ENCODE measurements around the gene BRD9. TPM values are rescaled to one million over a fixed set of nuclear protein-coding genes. Genes with fewer than 3 reads are reported as not detected.

The BRD9 gene
- total RNA-seq, 1 donor from 2014 or later: 80.1 TPM

DNA sequence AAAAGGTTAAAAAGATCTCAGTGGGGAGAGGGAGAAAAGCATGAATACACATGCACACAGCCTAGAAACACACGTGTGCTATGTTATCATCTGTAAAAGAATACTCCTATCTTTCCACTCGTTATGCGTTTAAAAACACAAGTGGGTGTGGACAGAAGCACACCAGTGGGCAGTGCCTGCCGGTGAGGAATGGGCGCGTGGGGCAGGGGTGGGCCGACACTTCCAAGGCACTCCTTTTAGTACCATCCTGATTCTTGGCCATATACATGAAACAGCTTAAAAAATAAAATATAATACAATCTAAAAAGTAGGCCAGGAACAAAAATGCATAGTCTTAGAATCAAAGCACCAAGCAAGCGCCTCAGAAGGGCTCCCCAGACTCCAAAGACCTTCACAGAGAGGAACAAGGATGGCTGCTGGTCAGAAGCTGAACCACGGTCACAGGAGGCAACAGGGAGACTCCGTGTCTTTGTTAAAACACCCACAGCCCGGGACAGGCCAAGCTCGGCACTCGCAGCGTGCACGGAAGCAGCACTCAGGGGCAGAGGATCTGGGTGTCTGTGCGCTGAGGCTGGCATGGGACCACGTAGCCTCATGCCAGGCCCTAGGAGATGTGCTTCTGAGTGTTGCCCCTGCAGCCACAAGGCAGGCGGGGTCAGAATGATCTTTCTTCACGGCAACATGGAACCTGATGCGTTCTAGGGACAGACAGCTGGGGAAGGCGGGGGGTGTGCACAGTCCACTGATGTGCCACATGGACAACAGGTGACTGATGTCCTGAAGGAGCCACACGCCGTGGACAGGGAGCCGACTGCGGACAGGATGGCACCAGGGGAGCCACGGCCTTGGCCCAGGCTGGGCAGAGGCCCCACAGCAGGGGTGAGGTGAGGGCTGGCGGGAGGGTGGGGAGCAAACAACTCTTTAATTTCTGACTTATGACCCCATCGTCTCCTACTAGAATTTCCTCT lies 15.9 kb downstream of the BRD9 start:
- no peak for DNase-seq (ENCODE audit: low read depth, low spot score)
- Mint-ChIP-seq H3K4me1 (no peaks in the 10 kb centered on the region), H3K27me3 (ENCODE audit: low read depth) (no peaks in the 10 kb centered on the region), H3K36me3 (ENCODE audit: low read depth) (peaks cover 17% of the 10 kb centered on the region), H3K4me3 (no peak overlapping the region), H3K9me3 (no peaks in the 10 kb centered on the region), H3K27ac (ENCODE audit: unreplicated experiment) (peak overlapping the region; percentile 87)
- TF ChIP-seq, protein P1, sequence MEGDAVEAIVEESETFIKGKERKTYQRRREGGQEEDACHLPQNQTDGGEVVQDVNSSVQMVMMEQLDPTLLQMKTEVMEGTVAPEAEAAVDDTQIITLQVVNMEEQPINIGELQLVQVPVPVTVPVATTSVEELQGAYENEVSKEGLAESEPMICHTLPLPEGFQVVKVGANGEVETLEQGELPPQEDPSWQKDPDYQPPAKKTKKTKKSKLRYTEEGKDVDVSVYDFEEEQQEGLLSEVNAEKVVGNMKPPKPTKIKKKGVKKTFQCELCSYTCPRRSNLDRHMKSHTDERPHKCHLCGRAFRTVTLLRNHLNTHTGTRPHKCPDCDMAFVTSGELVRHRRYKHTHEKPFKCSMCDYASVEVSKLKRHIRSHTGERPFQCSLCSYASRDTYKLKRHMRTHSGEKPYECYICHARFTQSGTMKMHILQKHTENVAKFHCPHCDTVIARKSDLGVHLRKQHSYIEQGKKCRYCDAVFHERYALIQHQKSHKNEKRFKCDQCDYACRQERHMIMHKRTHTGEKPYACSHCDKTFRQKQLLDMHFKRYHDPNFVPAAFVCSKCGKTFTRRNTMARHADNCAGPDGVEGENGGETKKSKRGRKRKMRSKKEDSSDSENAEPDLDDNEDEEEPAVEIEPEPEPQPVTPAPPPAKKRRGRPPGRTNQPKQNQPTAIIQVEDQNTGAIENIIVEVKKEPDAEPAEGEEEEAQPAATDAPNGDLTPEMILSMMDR (conservative IDR thresholded peaks at IDR 0.05): no peak

DNA sequence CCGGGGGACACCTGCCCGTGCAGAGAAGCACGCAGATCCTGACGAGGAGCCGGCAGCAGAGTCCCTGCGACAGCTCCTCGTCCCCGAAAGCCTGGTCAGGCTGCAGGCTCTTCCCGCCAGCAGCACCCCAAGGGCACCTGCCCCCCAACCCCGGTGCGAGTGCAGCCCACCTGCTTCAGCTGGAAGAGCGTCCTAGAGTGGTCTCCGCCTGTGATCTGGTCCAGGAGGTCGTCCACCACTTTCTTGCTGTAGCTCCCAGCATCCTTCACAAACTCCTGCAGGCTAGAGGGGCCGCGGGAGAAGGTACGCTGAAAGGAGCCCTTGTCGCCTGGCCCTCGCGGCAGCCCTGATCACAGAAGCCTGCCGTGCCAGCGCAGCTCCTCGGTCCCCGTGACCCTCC lies 16.7 kb downstream of the BRD9 start:
- H3K27me3 Mint-ChIP-seq (ENCODE audit: low read depth): no peaks in the 10 kb centered on the region
- H3K4me1 Mint-ChIP-seq: no peaks in the 10 kb centered on the region
- DNase-seq (ENCODE audit: low read depth, low spot score): no peak
- H3K9me3 Mint-ChIP-seq: no peaks in the 10 kb centered on the region
- H3K4me3 Mint-ChIP-seq: no peak overlapping the region
- TF ChIP-seq, protein P1 (conservative IDR thresholded peaks at IDR 0.05): no peak
- peaks cover 12% of the 10 kb centered on the region for H3K36me3 Mint-ChIP-seq (ENCODE audit: low read depth)
- H3K27ac Mint-ChIP-seq (ENCODE audit: unreplicated experiment): no peak overlapping the region

DNA sequence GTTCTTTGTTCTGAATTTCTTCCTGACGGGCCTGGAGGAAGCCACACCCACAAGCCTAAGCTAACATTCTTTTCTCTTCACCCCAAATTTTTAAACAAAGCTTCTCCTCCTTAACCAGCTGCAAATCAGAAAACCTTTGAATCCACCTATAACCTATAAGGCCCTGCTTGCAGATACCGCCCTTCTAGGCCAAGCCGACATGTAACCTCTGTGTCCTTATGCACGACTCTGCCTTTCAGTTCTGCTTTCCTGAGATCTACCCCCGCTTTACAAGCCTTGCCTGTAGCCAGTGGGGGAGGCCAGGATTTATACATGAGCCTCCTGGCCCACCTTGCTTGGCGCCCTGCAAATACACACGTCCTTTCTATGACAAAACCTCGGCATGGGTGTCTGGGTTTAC lies 19.3 kb downstream of the BRD9 start:
- Mint-ChIP-seq H3K27me3 (ENCODE audit: low read depth) (no peaks in the 10 kb centered on the region), H3K36me3 (ENCODE audit: low read depth) (peaks cover 17% of the 10 kb centered on the region), H3K9me3 (no peaks in the 10 kb centered on the region), H3K27ac (ENCODE audit: unreplicated experiment) (peak overlapping the region; percentile 22), H3K4me1 (no peaks in the 10 kb centered on the region), H3K4me3 (no peak overlapping the region)
- TF ChIP-seq, protein P1 (conservative IDR thresholded peaks at IDR 0.05): no peak
- no peak for DNase-seq (ENCODE audit: low read depth, low spot score)

GRCh38 chr5:872301-872700 lies 20.3 kb downstream of the BRD9 start:
- TF ChIP-seq, protein P1 (conservative IDR thresholded peaks at IDR 0.05): no peak
- no peak for DNase-seq (ENCODE audit: low read depth, low spot score)
- Mint-ChIP-seq H3K27ac (ENCODE audit: unreplicated experiment) (no peak overlapping the region), H3K9me3 (no peaks in the 10 kb centered on the region), H3K27me3 (ENCODE audit: low read depth) (no peaks in the 10 kb centered on the region), H3K4me1 (no peaks in the 10 kb centered on the region), H3K36me3 (ENCODE audit: low read depth) (peaks cover 24% of the 10 kb centered on the region), H3K4me3 (no peak overlapping the region)

GRCh38 chr5:871596-872298 lies 20.9 kb downstream of the BRD9 start:
- no peaks in the 10 kb centered on the region for H3K4me1 Mint-ChIP-seq
- DNase-seq (ENCODE audit: low read depth, low spot score): no peak
- peaks cover 24% of the 10 kb centered on the region for H3K36me3 Mint-ChIP-seq (ENCODE audit: low read depth)
- TF ChIP-seq, protein P1 (conservative IDR thresholded peaks at IDR 0.05): no peak
- no peak overlapping the region for H3K27ac Mint-ChIP-seq (ENCODE audit: unreplicated experiment)
- H3K27me3 Mint-ChIP-seq (ENCODE audit: low read depth): no peaks in the 10 kb centered on the region
- H3K9me3 Mint-ChIP-seq: no peaks in the 10 kb centered on the region
- no peak overlapping the region for H3K4me3 Mint-ChIP-seq

Data from neural crest cell (in vitro differentiated cells).